ENCODE measurements around the gene CARD11.

Gene CARD11

DNA sequence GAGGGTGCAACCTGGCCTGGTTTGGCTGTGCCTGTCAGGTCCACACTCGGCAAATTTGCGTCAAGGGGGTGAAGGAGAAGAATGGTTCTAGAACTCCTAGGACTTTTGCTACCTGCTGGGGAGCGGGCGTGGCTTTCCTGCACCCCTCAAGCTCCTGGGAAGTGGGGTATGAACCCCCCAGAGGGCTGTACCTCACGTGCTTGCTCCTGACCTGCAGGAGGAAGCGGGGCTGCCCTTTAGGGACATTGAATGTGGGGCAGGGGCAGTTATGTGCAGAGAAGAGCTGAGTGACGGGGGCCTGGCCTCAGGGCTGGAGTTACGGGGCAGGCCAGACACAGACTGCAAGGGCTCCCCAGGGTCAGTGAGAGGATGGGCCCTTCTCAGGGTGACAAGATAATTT is 138.2 kb downstream of the CARD11 start:
- DNase-seq (ENCODE audit: low read depth), result no peak

DNA sequence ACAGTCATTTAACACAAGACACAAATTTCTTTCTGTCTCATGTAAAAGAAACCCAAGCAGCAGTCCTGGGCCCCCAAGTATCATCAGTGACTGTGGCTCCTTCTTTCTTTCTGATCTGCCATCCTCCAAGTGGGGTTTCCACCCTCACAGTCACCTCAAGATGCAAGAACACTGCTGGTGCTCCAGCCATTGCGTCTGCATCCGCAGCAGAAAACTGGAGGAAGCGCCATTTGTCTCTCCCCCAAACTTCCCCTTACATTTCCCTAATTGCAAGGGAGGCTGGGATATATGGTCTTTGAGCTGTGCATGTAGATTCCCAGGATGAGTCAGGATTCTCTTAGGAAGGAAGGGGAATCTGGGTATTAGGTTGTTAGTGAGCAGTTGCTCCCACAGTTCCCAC is 138.6 kb downstream of the CARD11 start:
- DNase-seq (ENCODE audit: low read depth), result no peak

DNA sequence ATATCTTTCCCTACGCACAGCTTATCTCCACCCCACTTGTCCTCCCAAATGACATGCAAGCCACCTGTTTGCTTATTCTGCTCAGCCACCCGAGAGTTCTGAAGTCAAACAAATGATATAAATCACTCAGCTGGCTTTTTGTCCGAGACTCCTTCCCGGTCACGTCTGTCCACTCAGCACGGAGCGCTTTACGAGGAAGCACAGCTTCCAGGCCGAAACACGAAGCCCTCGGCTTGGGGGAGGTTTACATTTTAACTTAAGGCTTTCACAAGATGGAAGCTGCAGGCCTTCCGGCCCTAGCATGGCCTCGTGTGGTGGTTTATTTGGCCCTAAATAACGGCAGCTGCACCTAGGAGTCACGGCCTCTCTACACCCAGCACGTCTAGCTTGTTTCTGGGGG is 139.5 kb downstream of the CARD11 start:
- no peak for DNase-seq (ENCODE audit: low read depth)

DNA sequence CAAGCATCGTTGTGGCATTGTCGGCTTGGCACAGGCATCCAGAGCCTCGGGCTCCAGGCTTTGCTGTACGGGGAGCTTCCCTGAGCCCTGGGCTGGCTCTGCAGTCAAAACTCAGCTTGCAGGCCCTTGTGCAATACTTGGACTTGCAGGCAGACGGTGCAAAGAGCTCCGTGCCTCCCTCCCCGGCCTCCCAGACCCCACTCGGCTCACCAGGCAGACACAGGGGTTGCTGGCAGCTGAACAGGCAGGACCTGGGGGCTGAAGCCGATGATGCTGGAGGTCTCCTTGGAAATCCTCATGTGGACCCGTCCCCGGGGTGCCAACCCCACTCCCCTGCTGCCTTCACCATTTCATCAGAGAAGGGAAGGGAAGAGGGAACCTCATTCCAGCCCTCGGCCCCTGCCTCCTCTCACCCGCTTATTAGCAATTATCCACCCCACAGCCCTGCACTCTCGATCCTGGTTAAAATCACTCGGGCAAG is 139.9 kb downstream of the CARD11 start:
- no peak for DNase-seq (ENCODE audit: low read depth)

DNA sequence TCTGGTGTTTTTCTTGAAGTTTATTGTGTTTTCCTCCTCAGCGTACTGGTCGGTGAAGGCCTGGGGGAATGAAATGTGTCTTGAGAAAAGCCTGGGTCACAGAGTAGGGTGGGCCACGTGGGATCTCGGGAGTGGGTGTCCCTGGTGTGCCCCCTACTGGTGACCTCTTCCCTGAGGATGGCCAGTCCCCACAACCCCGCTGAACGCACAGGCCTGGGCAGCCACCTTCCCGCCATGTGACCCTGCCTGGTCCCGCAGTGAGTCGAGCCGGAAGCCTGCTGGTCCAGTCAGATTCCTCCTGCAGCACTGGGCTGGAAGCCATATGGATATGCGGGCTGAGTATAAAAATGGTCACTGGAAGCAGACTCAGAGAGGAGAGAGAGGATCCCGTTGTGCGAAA is 146.6 kb downstream of the CARD11 start:
- no peak for DNase-seq (ENCODE audit: low read depth)

DNA sequence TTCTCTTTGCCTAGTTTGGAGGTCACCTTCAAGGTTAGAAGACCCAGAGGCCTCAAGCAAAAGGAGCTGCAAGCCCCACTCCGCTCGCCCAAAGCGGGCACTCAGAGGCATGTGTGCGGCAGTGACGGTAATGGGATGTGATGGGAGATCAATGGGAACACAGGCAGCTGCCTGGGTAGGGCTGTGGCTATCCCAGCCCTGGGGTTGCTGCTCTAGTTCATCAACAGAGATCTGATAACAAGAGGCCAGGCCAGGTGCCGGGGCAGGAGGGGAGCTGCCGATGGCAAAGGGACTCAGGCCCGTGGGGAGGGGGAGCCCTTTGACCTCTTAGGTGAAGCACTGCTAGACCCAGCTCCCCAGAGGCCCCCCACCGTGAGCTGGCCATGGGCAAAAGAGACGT is 147.5 kb downstream of the CARD11 start:
- no peak for DNase-seq (ENCODE audit: low read depth)

DNA sequence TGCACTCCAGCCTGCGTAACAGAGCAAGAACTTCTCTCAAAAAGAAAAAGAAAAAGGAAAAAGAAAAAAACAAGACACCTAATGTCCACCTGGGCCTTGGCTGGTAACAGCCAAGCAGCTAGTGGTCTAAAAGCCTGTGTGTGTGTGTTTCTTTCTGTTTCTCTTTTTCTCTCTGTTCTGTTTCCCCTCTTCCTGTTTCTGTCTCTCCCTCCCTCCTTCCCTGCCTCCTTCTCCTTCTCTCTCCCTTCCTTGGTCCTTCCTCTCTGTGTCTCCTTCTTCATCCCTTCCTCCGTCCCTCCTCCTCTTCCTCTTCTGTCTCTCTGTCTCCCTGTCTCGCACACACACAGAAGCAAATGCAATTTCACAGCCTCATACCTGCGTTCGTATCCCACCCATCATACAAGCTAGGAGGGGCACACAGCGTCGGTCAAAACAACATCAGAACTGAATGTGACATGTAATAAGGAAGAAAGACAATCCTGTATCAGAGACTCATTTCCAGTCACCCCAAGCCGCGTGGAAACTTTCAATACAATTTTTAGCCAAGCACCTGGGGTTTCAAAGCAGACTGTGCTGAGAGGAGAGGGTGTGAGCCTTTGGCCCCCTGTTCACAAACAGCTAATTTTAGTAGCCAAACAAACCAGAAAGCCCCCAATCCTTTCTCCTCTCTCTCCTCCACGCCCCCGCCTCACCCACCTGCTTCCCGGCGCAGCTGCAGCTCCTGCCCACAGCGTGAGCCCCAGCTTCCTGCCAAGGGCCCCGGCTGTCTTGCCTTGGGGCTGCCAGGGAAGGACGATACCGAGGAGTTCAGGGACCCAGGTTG is 149.3 kb downstream of the CARD11 start:
- no peak for DNase-seq (ENCODE audit: low read depth)

DNA sequence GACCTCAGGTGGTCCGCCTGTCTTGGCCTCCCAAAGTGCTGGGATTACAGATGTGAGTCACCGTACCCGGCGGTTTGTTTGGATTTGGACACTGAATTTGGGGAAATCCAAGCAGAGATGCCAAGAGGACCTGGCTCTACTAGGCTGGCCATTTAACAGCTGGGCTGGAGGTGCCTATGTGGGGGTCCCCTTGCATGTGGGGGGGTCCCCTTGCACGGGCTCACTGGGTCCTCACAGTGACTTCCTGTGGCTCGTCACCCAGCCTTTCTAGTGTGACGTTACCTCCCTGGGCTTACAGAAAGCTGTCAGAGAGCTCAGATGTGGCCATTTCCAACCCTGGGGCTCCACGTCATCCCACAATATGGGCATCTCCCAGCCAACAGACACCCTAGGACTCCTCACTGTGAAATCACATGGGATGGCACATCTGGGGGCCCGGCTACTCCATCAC is 150.2 kb downstream of the CARD11 start:
- no peak for DNase-seq (ENCODE audit: low read depth)

DNA sequence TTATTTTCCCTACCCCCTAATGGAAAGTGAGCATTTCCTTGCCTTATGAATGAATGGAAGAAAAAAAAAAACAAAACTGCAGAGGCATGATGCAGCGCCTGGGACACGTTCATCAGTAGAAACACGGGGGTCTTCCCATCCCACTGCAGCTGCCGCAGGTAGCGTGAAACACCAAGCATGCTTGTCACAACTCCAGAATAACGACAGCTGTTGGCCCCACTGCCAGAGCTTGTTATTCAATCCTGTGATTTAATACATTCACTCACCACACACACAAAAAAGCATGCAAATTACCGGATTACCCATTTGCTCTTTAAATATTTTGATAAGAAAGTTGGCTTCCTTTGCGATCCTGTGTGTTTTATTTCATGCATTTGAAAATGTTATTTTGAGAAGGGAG is 151.1 kb downstream of the CARD11 start:
- no peak for DNase-seq (ENCODE audit: low read depth)

DNA sequence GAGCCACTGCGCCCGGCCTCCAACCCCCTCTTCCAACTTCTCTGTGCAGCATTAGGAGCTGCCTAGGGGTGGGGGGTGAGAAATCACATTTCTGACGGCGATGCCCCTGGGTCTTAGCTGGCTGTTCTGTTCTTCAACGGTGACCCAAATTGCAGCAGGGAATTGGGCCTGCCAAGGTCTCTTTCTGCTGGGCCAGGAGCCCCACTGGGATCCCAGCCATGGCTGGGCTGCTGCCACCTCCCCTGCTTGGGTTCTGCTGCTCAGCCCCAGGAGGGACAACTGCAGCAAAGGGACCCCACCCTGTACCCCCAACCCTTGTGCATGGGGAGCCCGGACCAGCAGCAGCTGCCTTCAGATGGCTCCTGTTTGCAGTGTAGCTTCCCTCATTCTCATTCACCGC is 155.9 kb downstream of the CARD11 start:
- DNase-seq (ENCODE audit: low read depth), result no peak

DNA sequence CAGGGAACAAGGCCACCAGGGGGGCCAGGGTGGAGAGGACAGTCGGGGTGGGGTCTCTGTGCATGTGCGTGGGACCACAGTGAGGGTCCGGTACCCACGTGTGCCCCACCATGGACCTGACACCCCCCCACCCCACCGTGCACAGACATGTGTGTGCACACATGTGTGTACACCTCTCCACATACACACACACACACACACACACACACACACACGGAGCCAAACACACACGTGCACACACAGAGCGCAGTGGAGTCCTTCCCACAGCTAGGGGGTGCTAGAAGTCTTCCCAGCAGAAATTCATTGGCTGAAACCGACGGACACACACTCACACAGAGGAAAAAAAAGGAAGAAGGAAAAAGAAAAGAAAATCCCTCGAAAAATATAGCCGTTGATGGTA is 156.8 kb downstream of the CARD11 start:
- DNase-seq (ENCODE audit: low read depth), result peak; percentile 89

DNA sequence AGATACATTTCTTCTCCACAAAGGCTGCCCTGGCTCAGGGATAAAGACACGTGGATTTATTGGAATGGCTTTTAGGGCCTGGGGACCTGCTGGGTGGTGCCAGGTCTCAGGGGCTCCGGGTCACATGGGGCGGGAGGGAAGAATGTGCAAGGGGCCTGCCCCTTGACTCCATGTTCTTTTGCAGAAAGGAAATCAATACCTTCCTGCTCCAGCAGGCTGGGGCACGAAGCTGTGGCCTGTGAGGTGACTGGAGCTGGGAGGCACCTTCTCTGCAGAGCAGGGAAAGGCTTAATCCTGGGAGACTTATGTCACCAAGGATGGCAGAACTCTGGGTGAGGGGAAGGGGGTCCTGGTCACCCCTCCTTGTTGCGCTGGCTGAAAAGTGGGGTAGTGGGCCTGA is 157.3 kb downstream of the CARD11 start:
- DNase-seq (ENCODE audit: low read depth), result no peak

DNA sequence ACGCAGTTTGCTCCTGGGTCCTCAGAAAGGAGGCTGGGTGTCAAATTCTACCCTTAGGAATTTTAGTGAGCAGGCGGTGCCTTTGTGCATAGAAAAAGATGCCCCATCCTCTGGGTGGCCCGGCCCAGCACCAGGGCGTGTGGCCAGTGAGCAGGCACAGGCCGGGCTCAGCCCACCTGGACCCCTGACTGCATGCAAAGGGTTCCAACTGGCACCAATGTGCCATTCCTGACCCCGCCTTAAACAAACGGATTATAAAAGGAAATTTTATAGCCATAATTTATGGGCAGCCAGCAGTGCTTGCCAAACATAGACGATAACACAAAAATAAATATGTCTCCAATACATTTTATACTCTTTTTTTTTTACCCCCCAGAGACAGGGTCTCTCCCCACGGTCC is 159.5 kb downstream of the CARD11 start:
- DNase-seq (ENCODE audit: low read depth), result no peak

DNA sequence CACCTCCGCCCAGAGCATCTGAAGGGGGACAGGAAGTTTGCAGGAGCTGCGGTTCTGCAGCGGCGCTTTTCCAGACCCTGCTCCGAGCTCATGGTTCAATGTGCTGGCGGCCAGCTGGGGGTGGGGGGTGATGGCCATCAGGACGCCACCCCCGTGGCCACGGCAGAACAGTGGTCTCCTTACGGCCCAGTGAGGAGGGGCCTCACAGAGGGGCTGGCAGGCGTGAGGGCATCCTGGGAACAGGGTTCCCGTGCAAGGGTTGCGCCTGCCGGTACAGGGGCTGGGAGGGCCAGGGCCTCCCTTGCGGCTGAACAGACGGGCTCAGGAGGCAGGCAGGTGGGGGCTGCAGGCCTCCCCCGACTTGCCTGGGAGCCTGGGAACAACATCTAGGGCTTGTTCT is 160.6 kb downstream of the CARD11 start:
- DNase-seq (ENCODE audit: low read depth), result no peak

DNA sequence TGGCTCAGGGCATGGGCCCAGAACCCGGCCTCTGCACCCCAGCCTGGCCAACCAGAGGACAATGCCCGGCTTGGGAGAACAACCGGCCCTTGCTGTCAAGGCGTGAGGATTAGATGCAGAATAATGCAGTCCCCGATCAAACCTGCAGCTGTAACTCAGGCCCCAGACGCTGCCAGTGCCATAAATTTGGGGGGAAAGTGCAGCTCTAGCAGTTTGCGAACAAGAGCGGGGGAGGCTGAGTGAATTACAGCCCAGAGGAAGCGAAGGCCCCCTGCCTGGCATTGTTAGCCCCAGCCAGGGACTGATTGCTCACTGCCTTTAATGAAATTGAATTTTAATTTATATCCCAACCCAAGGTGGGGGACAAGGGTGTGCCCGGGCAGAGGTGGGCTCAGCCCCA is 161.6 kb downstream of the CARD11 start:
- no peak for DNase-seq (ENCODE audit: low read depth)

DNA sequence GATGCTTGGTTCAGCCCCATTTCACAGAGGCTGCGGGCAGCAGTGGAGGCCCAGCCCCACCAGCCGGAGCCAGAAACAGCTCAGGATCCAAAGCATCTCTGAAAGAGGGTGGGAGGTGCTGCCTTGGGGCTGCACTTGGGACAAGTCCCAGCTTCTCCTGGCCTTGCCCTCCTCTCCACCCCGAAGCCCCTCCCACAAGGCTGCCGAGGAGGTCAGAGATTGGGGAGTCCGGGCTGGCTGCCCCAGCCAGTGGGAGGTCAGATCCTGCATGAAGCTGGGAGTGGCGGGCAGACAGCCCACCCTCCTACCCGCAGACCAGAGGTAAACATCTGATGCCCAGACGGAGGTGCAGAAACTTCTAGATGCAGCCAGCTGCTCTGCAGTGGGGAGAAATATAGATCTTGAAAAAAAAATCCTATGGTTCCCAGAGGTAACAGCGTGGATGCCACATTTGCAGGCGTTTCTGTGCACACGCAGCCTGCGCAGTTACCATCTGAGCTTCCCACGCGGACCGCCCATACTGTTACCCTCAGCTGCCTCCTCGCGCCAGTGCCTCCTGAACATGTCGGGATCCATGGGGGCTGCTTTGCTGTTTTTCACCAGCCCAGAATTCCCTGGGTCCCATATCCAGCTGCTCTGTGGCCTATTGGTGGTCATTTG is 162.7 kb downstream of the CARD11 start:
- DNase-seq (ENCODE audit: low read depth), result no peak

DNA sequence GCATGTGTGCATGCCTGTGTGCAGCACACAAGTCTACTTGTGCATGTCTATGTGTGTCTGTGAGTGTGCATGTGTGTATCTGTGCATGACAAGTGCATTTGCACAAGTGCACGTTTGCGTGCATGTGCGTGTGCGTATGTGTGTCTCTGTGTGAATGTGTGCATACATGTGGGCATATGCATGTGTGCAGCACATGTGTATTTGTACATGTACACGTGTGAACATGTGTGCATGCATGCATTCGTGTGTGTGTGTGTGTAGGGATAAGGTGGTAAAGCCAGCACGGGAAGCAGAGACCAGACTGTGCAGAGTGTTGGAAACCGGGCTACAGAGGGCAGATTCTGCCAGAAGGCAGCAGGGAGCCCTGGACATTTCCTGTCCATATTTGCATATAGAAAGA is 163.6 kb downstream of the CARD11 start:
- no peak for DNase-seq (ENCODE audit: low read depth)

DNA sequence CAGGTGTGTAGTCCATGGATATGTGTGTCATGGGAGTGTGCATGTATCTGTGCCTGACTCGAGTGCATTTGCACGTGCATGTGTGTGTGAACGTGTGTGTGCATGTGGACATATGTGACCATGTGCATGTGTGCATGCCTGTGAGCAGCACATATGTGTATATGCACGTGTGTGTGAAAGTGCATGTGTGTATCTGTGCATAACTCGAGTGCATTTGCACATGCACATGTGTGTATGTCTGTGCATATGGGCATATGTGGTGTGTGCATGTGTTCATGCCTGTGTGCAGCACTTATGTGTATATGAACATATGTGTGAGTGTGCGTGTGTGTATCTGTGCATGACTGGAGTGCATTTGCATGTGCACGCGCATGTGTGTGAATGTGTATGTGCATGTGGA is 164.3 kb downstream of the CARD11 start:
- DNase-seq (ENCODE audit: low read depth), result no peak

DNA sequence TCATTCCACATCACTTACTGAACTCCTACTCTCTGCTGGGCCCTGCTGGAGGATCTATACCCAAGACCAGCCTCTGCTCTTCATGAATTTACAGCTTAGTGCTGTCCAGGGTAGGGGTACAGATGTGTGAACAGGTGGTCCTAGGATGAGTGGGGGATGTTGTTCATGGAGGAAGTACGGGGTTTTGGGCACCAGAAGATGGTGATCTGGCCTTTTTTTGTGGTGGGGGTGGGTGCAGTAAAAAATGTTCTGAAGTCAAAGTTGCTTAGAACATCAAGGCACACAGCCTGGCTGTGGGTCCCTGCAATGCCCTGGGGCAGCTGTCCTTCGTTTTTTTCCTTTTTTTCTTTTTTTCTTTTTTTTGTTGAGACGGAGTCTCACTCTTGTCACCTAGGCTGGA is 165.4 kb downstream of the CARD11 start:
- DNase-seq (ENCODE audit: low read depth), result no peak

DNA sequence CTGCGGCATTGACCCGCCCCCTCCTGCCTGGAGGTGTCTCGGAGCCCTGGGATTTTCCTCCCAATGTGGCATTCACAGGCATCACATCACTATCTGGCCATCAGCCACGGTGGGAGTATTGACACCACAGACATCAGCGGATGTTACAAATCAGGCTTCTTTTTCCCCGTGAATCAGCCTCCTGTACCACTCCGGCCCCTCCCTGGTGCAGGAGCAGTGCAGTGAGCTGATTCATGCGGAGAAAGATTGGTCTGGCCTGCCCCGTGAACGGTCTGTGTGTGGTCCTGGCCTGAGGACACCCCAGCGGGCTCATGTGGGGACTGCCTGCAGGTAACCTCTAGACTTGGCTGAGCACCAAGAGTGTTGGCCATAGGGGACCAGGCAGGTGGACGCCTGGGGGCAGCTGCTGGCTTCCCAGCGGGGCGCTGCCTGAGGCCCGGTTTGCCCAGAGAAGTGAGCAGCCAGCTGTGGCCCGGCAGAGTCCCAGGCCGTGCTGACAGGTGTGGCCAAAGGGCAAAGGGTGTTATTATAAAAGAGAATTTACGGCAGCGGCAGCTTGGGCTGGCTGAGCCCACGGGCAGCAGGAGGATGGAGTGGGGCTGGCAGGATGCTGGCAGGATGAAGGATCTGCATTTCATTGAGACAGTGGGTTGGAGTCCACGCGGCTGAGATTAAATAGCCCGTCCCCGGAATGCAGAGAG is 167.5 kb downstream of the CARD11 start:
- DNase-seq (ENCODE audit: low read depth), result peak; percentile 86

DNA sequence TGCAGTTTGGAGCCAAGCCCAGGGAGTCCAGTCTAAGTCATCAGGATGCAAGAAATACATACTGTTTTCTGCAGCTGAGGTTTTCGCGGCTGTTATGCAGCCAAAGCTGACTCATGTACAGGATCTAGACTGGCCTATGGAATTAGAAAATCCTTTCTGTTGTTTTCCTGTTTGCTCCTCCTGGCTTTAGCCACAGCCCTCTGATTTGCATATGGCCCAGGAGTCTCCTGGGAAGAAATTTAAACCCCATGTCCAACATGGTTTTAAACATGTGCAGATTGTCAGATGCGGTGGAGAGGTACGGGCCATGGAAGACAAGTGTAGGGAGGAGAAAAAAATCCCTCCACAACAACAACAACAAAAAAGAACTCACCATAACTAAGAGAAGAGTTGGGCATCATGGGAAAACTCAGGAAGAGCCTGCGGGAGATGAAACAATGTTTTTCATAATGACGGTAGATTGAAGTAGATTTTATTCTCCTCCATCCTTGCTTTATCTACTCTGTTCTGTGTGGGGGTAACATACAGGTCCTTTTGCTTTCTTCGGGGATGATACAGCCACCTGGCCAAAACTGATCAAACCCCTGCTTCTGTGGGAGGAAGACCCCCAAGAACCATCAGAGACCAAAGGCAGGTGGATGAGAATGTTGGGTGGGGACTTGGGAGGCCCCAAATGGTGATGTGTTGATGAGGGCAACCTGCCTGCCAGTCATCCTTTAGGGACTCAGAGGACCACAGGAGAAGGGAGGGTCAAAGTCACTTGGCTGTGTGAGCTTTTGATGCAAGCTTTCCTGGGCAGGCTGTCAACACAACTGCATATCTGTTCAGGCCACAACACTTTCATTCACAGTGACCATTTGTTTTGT is 169.7 kb downstream of the CARD11 start:
- peak; percentile 96 for DNase-seq (ENCODE audit: low read depth)

DNA sequence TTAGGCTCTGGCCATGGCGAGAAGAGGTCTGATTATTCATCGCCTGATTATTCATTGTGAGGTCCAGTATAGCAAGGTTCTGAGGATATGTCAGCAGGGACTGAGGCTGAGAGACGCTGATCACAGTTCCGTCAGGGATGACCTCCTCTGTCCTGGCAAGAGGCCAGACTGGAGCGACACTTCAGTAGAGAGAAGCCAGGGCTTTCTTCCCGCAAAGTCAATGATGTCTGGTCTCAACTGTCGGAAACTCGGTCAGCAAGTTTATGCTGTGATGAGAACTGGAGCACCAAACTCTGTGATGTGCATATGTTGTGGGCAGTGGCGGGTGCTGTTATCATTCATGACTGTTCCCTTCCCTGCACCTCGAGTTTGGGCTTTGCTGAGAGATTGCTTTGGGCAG is 170.5 kb downstream of the CARD11 start:
- DNase-seq (ENCODE audit: low read depth), result no peak
